ENCODE measurements around the gene SNCAIP. TPM values are rescaled to one million over a fixed set of nuclear protein-coding genes. Genes with fewer than 3 reads are reported as not detected.
A peak's percentile ranks its signal among the peaks of the same experiment; 100 is the strongest.

SNCAIP gene
- total RNA-seq, 1 experiment from 2014 or later, result 3.0 TPM

- Histone ChIP-seq H2BK120ac (ENCODE audit: low read depth, low read length, poor library complexity, severe bottlenecking) (no peak overlapping the region), H2AK5ac (ENCODE audit: insufficient read length, low read length) (no peak overlapping the region), H4K91ac (ENCODE audit: insufficient read length, low read depth, low read length) (no peak overlapping the region), H2AFZ (ENCODE audit: low read length) (no peak overlapping the region), H2BK20ac (ENCODE audit: low read depth, low read length, poor library complexity, severe bottlenecking) (no peak overlapping the region), H4K5ac (ENCODE audit: insufficient read length, low read depth, low read length) (no peak overlapping the region), H2BK15ac (ENCODE audit: low read depth, low read length) (no peak overlapping the region), H4K20me1 (ENCODE audit: control insufficient read depth, insufficient read depth, insufficient read length) (no peaks in the 10 kb centered on the region), H3K4me1 (ENCODE audit: insufficient read depth, low read length) (peaks cover 1% of the 10 kb centered on the region; the same call in 1 of the 2 replicates), H3K23ac (ENCODE audit: insufficient read length, low read depth, low read length) (no peak overlapping the region), H3K4ac (ENCODE audit: low read depth, low read length) (no peak overlapping the region), H3K23me2 (ENCODE audit: insufficient read length, low read depth, low read length, poor library complexity, severe bottlenecking) (no peaks in the 10 kb centered on the region), H3K9ac (ENCODE audit: extremely low read depth, insufficient read length, low read length) (no peak overlapping the region), H2BK5ac (ENCODE audit: insufficient read length, low read length) (no peak overlapping the region), H3K4me2 (ENCODE audit: insufficient read depth, insufficient read length, low read length) (no peak overlapping the region), H3K79me2 (ENCODE audit: insufficient read depth, low read length) (no peaks in the 10 kb centered on the region), H3K27ac (ENCODE audit: insufficient read length, low read depth, low read length) (no peak overlapping the region), H3K79me1 (ENCODE audit: insufficient read depth, low read depth, low read length, poor library complexity, severe bottlenecking) (no peaks in the 10 kb centered on the region), H3T11ph (ENCODE audit: low read length) (no peak overlapping the region), H2BK12ac (ENCODE audit: insufficient read length, low read depth, low read length) (no peak overlapping the region), H3K9me3 (ENCODE audit: control insufficient read depth, low read depth, low read length) (no peaks in the 10 kb centered on the region), H3K14ac (ENCODE audit: insufficient read depth, low read length) (no peak overlapping the region), H3K56ac (ENCODE audit: insufficient read length, low read depth, low read length) (no peak overlapping the region), H3K27me3 (ENCODE audit: insufficient read depth, low read length) (no peaks in the 10 kb centered on the region), H4K8ac (replicated peaks; ENCODE audit: insufficient read length, low read depth, low read length) (no peak overlapping the region), H3K18ac (ENCODE audit: insufficient read length, low read depth, low read length) (no peak overlapping the region)
- Mint-ChIP-seq H3K27ac (peak overlapping the region in 1 of 3 experiments; percentile 21; a peak in 4 of 7 replicates), H3K27me3 (ENCODE audit: low read depth) (no peaks in the 10 kb centered on the region), H3K4me3 (no peak overlapping the region), H3K4me1 (peaks cover 16 to 17% of the 10 kb centered on the region in 2 experiments), H3K9me3 (no peaks in the 10 kb centered on the region), H3K36me3 (ENCODE audit: insufficient read depth in 1 of 3, low read depth in 3 of 3) (no peaks in the 10 kb centered on the region; a peak in 1 of 7 replicates)
- no peak for TF ChIP-seq CTCF (conservative IDR thresholded peaks at IDR 0.05)
- no CpG with 5 or more reads among the region's 4 CpGs for WGBS (ENCODE audit: extremely low coverage, insufficient read length, low lambda C conversion rate)
- DNase-seq, result no peak
Measured at GRCh38 chr5:122333564-122333963, 21.5 kb downstream of the SNCAIP start.
